ENCODE results near the gene LMO7.

DNA sequence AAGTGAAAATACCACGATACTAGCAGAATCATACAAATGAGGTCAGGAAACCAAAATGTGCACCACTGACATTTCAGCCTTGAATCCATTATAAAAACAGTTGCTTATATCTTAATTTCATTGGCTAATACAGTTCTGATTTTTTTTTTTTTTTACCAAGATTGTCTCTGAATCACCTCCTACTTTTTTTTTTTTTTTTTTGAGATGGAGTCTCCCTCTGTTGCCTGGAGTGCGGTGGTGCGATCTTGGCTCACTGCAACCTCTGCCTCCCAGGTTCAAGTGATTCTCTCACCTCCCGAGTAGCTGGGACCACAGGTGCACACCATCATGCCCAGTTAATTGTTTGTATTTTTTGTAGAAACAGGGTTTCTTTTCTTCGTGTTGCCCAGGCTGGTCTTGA is 270.2 kb downstream of the LMO7 start:
- TF ChIP-seq, protein P1, sequence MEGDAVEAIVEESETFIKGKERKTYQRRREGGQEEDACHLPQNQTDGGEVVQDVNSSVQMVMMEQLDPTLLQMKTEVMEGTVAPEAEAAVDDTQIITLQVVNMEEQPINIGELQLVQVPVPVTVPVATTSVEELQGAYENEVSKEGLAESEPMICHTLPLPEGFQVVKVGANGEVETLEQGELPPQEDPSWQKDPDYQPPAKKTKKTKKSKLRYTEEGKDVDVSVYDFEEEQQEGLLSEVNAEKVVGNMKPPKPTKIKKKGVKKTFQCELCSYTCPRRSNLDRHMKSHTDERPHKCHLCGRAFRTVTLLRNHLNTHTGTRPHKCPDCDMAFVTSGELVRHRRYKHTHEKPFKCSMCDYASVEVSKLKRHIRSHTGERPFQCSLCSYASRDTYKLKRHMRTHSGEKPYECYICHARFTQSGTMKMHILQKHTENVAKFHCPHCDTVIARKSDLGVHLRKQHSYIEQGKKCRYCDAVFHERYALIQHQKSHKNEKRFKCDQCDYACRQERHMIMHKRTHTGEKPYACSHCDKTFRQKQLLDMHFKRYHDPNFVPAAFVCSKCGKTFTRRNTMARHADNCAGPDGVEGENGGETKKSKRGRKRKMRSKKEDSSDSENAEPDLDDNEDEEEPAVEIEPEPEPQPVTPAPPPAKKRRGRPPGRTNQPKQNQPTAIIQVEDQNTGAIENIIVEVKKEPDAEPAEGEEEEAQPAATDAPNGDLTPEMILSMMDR (IDR thresholded peaks at IDR 0.05): no peak
- no peak for TF ChIP-seq POLR2A (IDR thresholded peaks at IDR 0.05)
